IMR-90 (cell line): Measurements from ENCODE around the gene OTC.

Source experiments
- BHLHE40 ChIP-seq: fragments of 150-350 bp; IDR thresholded peaks from 2 replicates; pipeline ENCODE4 v1.6.1; 2016; ENCODE audit warnings: mild to moderate bottlenecking, low read depth, low read length
- CHD1 ChIP-seq: IDR thresholded peaks from 2 replicates; pipeline ENCODE4 v1.6.1; 2012; ENCODE audit warnings: low read depth, low read length, improper control_type of control experiment
- CTCF ChIP-seq: conservative IDR thresholded peaks from 2 replicates; pipeline ENCODE4 v1.5.1; 2012; ENCODE audit warnings: mild to moderate bottlenecking, low read depth, low read length, improper control_type of control experiment
- ELK1 ChIP-seq: fragments of 150-350 bp; IDR thresholded peaks from 2 replicates; pipeline ENCODE4 v1.6.1; 2016; ENCODE audit warnings: low read depth, mild to moderate bottlenecking, low read length, moderate library complexity, borderline replicate concordance
- FOS ChIP-seq: fragments of 150-350 bp; IDR thresholded peaks from 2 replicates; pipeline ENCODE4 v1.6.1; 2016; ENCODE audit warnings: low read depth, low read length
- MAFK ChIP-seq: IDR thresholded peaks from 2 replicates; pipeline ENCODE4 v1.6.1; 2012; ENCODE audit warnings: low read depth, low read length, improper control_type of control experiment
- MXI1 ChIP-seq: IDR thresholded peaks from 2 replicates; pipeline ENCODE4 v1.6.1; 2012; ENCODE audit warnings: low read depth, mild to moderate bottlenecking, low read length, moderate library complexity, borderline replicate concordance
- POLR2A ChIP-seq: IDR thresholded peaks from 2 replicates; pipeline ENCODE4 v1.6.1; 2012; ENCODE audit warnings: mild to moderate bottlenecking, low read depth, low read length
- RAD21 ChIP-seq: IDR thresholded peaks from 2 replicates; pipeline ENCODE4 v1.6.1; 2012; ENCODE audit warnings: low read length, improper control_type of control experiment
- RFX5 ChIP-seq: IDR thresholded peaks from 2 replicates; pipeline ENCODE4 v1.8.0; 2012; ENCODE audit warnings: low read depth, mild to moderate bottlenecking, low read length, moderate library complexity
- SMC3 ChIP-seq: fragments of 150-350 bp; IDR thresholded peaks from 2 replicates; pipeline ENCODE4 v1.6.1; 2016; ENCODE audit warnings: low read depth, mild to moderate bottlenecking, antibody characterized with exemption, low read length, moderate library complexity

DNA sequence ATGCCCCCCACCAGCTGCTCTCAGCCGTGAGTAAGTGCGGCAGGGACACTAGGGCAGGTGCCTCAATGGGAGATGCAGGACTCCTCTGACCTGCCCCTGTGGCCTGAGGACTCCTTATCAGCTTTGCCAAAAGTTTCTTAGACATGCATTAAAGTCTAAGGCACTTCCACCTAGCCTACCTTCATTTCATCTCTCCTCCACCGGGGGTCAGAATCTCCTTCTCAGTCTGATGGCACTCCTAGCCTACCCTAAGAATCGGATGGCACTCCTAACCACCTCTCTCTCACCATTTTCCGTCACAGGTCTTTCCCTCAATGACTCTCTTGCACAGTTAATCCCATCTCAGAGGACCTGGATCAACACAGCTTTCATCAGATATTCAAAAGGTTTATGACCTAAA, 85.9 kb downstream of the OTC start:
- no peak for TF ChIP-seq CTCF
- TF ChIP-seq POLR2A: no peak
- no peak for TF ChIP-seq FOS
- TF ChIP-seq MAFK: no peak
- no peak for TF ChIP-seq BHLHE40
- TF ChIP-seq MXI1: no peak
- TF ChIP-seq ELK1: no peak
- no peak for TF ChIP-seq CHD1
- no peak for TF ChIP-seq SMC3
- TF ChIP-seq RAD21: no peak
- no peak for TF ChIP-seq RFX5
